Astrocyte of the cerebellum (primary cell): ENCODE data around the gene EEF1A2.

Experiments used
- DNase-seq: peaks from one replicate; pipeline ENCODE4 v3.0.0-alpha.2; 2011; ENCODE audit warnings: low read depth
- H3K4me3 ChIP-seq: 2 replicates; pipeline ENCODE4 v1.5.1; 2011; ENCODE audit warnings: mild to moderate bottlenecking, low read depth, low read length, moderate library complexity
- CTCF ChIP-seq: IDR thresholded peaks from 2 replicates; pipeline ENCODE4 v1.5.1; 2012; ENCODE audit warnings: low read length, low read depth, moderate library complexity, mild to moderate bottlenecking; ENCODE audit errors: missing control alignments
- in situ Hi-C: cut with HindIII; loops from 2 replicates; pipeline ENCODE4 v1.10.0; 2017; ENCODE audit warnings: low sequenced_read_pairs

Gene EEF1A2

GRCh38 chr20:63473555-63474449 is 25.1 kb downstream of the EEF1A2 start:
- H3K4me3 ChIP-seq = no peak overlapping the region
- no peak for DNase-seq
- TF ChIP-seq CTCF = no peak
- in situ Hi-C loops = loop anchor here (5.0 to 10.0 kb wide), 3 partner anchors 52 to 179 kb away; partner anchors contain the start of gene COL20A1

GRCh38 chr20:63472862-63473390 is 26.0 kb downstream of the EEF1A2 start:
- no peak for TF ChIP-seq CTCF
- no peak for DNase-seq
- in situ Hi-C loops = loop anchor here (5.0 to 10.0 kb wide), 3 partner anchors 51 to 178 kb away; partner anchors contain the start of gene COL20A1
- H3K4me3 ChIP-seq = no peak overlapping the region

- H3K4me3 ChIP-seq = no peak within 1 kb of the TSS
- no peak for TF ChIP-seq CTCF
- in situ Hi-C loops = loop anchor here (5.0 to 10.0 kb wide), 3 partner anchors 50 to 177 kb away; partner anchors contain the start of gene COL20A1
- DNase-seq = no peak
These were observed 26.7 kb downstream of the EEF1A2 start, which contains the start of gene KCNQ2 for GRCh38 chr20:63471981-63472831. Gene KCNQ2 (minus strand): TSS chr20:63472655. CDS start chr20:63472463, 192 bp downstream.

GRCh38 chr20:63471717-63471980 is 27.2 kb downstream of the EEF1A2 start:
- no peak for TF ChIP-seq CTCF
- in situ Hi-C loops = loop anchor here (5.0 to 10.0 kb wide), 3 partner anchors 49 to 177 kb away; partner anchors contain the start of gene COL20A1
- no peak overlapping the region for H3K4me3 ChIP-seq
- DNase-seq = no peak

- no peak overlapping the region for H3K4me3 ChIP-seq
- in situ Hi-C loops = loop anchor here (5.0 to 10.0 kb wide), 3 partner anchors 49 to 176 kb away; partner anchors contain the start of gene COL20A1
- DNase-seq = no peak
- TF ChIP-seq CTCF = no peak
These were observed 27.7 kb downstream of the EEF1A2 start for GRCh38 chr20:63471002-63471716.
